ENCODE results near the gene ARHGAP44.

- TF ChIP-seq POLR2AphosphoS5 (IDR thresholded peaks at IDR 0.05; ENCODE audit: low read depth): no peak
- no peak for TF ChIP-seq CTCF (IDR thresholded peaks at IDR 0.05; ENCODE audit: insufficient read depth, low read length)
Observed at GRCh38 chr17:12979246-12979645, 189.9 kb downstream of the ARHGAP44 start.
